Chondrocyte (in vitro differentiated cells): ENCODE measurements around the gene SMCHD1. TPM values are rescaled to one million over a fixed set of nuclear protein-coding genes. Genes with fewer than 3 reads are reported as not detected.
"Not testable (repeated sequence)": the region's sequence is repeated elsewhere in the genome, so short reads cannot be mapped to it uniquely, and the experiment has no call there.

Experiments
- DNase-seq: peaks from one replicate; pipeline ENCODE4 v3.0.0; 2021; ENCODE audit warnings: mixed read lengths, low spot score
- H3K27ac Mint-ChIP-seq: one replicate; pipeline ENCODE4 v1.8.0; 2021; ENCODE audit warnings: mild to moderate bottlenecking, moderate library complexity, mixed read lengths; ENCODE audit not compliant: unreplicated experiment
- H3K27me3 Mint-ChIP-seq: 2 replicates; pipeline ENCODE4 v1.8.0; 2021; ENCODE audit warnings: low read depth, mixed read lengths
- H3K36me3 Mint-ChIP-seq: 2 replicates; pipeline ENCODE4 v1.8.0; 2021; ENCODE audit warnings: low read depth, mixed read lengths
- H3K4me1 Mint-ChIP-seq: 2 replicates; pipeline ENCODE4 v1.8.0; 2021; ENCODE audit warnings: low read depth, mild to moderate bottlenecking, mixed read lengths
- H3K4me3 Mint-ChIP-seq: one replicate; pipeline ENCODE4 v1.8.0; 2021; ENCODE audit warnings: mild to moderate bottlenecking, moderate library complexity, mixed read lengths; ENCODE audit not compliant: unreplicated experiment
- H3K9me3 Mint-ChIP-seq: 2 replicates; pipeline ENCODE4 v1.8.0; 2021; ENCODE audit warnings: low read depth, mixed read lengths
- CTCF ChIP-seq: fragments of 200-600 bp; sonication (generic); IDR thresholded peaks from 2 replicates; pipeline ENCODE4 v1.5.0; 2021; ENCODE audit warnings: antibody characterized with exemption, mild to moderate bottlenecking, moderate library complexity
- total RNA-seq: library from RNA; stranded (reverse); gene quantifications from 3 replicates; pipeline ENCODE4 v1.2.1, GENCODE V29; 2021

The SMCHD1 gene
- total RNA-seq, 1 donor from 2014 or later: 27.3 TPM

GRCh38 chr18:2850816-2851215, 195.3 kb downstream of the SMCHD1 start:
- Mint-ChIP-seq H3K27me3 (peaks cover 5% of the 10 kb centered on the region), H3K4me3 (no peak overlapping the region), H3K36me3 (no peaks in the 10 kb centered on the region), H3K27ac (no peak overlapping the region), H3K9me3 (no peaks in the 10 kb centered on the region), H3K4me1 (peaks cover 32% of the 10 kb centered on the region)
- DNase-seq: no peak
- no peak for TF ChIP-seq CTCF

GRCh38 chr18:2851771-2852170, 196.2 kb downstream of the SMCHD1 start:
- Mint-ChIP-seq H3K27me3 (peaks cover 5% of the 10 kb centered on the region), H3K27ac (no peak overlapping the region), H3K4me3 (no peak overlapping the region), H3K9me3 (no peaks in the 10 kb centered on the region), H3K4me1 (peaks cover 29% of the 10 kb centered on the region), H3K36me3 (no peaks in the 10 kb centered on the region)
- TF ChIP-seq CTCF: no peak
- DNase-seq: no peak

- not testable (repeated sequence) for H3K4me3 Mint-ChIP-seq, DNase-seq, H3K9me3 Mint-ChIP-seq, H3K27me3 Mint-ChIP-seq, H3K36me3 Mint-ChIP-seq, H3K27ac Mint-ChIP-seq
- H3K4me1 Mint-ChIP-seq: peaks cover 36% of the 10 kb centered on the region
Measured at GRCh38 chr18:2852460-2852859, 196.9 kb downstream of the SMCHD1 start.

- Mint-ChIP-seq H3K4me1 (peaks cover 37% of the 10 kb centered on the region), H3K4me3 (no peak overlapping the region), H3K36me3 (no peaks in the 10 kb centered on the region), H3K9me3 (no peaks in the 10 kb centered on the region), H3K27me3 (no peaks in the 10 kb centered on the region), H3K27ac (no peak overlapping the region)
- no peak for TF ChIP-seq CTCF
- DNase-seq: no peak
Measured at GRCh38 chr18:2853173-2853925, 197.8 kb downstream of the SMCHD1 start.

- TF ChIP-seq CTCF: no peak
- Mint-ChIP-seq H3K27me3 (no peaks in the 10 kb centered on the region), H3K27ac (no peak overlapping the region), H3K36me3 (no peaks in the 10 kb centered on the region), H3K9me3 (no peaks in the 10 kb centered on the region), H3K4me1 (peaks cover 35% of the 10 kb centered on the region), H3K4me3 (no peak overlapping the region)
- DNase-seq: no peak
Measured at GRCh38 chr18:2853926-2854664, 198.6 kb downstream of the SMCHD1 start.

Other genes starting within 250 kb of the SMCHD1 start
- gene METTL4, start 84.2 kb upstream of the SMCHD1 start, total RNA-seq: 6.5 to 9.3 TPM (median 7.6 TPM) in 3 replicates
- gene NDC80, start 84.2 kb upstream of the SMCHD1 start, total RNA-seq: 4.8 to 6.5 TPM (median 5.8 TPM) in 3 replicates
- 2.2 to 9.9 TPM (median 9.3 TPM) in 3 replicates for gene EMILIN2, start 191.3 kb downstream of the SMCHD1 start, total RNA-seq